HepG2 (cell line): ENCODE measurements around the gene ACSL3. TPM values are rescaled to one million over a fixed set of nuclear protein-coding genes. Genes with fewer than 3 reads are reported as not detected.

Experiments used
- HMGA1 ChIP-seq: sonication (generic); formaldehyde crosslinking; conservative IDR thresholded peaks from 2 replicates; pipeline ENCODE4 v1.4.0; 2020; ENCODE audit warnings: missing genetic modification reagents
- ISL2 ChIP-seq: sonication (generic); formaldehyde crosslinking; IDR thresholded peaks from 2 replicates; pipeline ENCODE4 v1.5.0; 2020; ENCODE audit warnings: missing genetic modification reagents
- ISX ChIP-seq: sonication (generic); formaldehyde crosslinking; conservative IDR thresholded peaks from 2 replicates; pipeline ENCODE4 v1.5.0; 2020; ENCODE audit warnings: missing genetic modification reagents
- KLF13 ChIP-seq: sonication (generic); formaldehyde crosslinking; IDR thresholded peaks from 2 replicates; pipeline ENCODE4 v1.4.0; 2020; ENCODE audit warnings: mild to moderate bottlenecking, missing genetic modification reagents
- MAFG ChIP-seq: sonication (generic); formaldehyde crosslinking; IDR thresholded peaks from 2 replicates; pipeline ENCODE4 v1.5.1; 2020; ENCODE audit warnings: mild to moderate bottlenecking, missing genetic modification reagents
- MBNL3 ChIP-seq: fragments of 250-450 bp; sonication (Bioruptor Pico); conservative IDR thresholded peaks from 2 replicates; pipeline ENCODE4 v1.8.0; 2022; ENCODE audit warnings: mild to moderate bottlenecking, inconsistent platforms
- MEIS2 ChIP-seq: sonication (generic); formaldehyde crosslinking; IDR thresholded peaks from 2 replicates; pipeline ENCODE4 v1.9.0; 2021; ENCODE audit warnings: mild to moderate bottlenecking, missing genetic modification reagents
- MIER3 ChIP-seq: IDR thresholded peaks from 2 replicates; pipeline ENCODE4 v1.6.1; 2016; ENCODE audit warnings: missing compliant biosample characterization, borderline replicate concordance
- NCOA1 ChIP-seq: sonication (generic); formaldehyde crosslinking; IDR thresholded peaks from 2 replicates; pipeline ENCODE4 v1.9.0; 2021; ENCODE audit warnings: missing genetic modification reagents
- NFKBIZ ChIP-seq: IDR thresholded peaks from 2 replicates; pipeline ENCODE4 v1.6.1; 2018; ENCODE audit warnings: missing genetic modification reagents, missing compliant biosample characterization
- RBM39 ChIP-seq: fragments of 200-400 bp; formaldehyde crosslinking; IDR thresholded peaks from one replicate; pipeline ENCODE4 v1.6.1; 2018; ENCODE audit warnings: antibody characterized with exemption, mild to moderate bottlenecking, low read depth, low read length; ENCODE audit not compliant: poor library complexity, severe bottlenecking
- SMARCC2 ChIP-seq: fragments of 450-650 bp; IDR thresholded peaks from 2 replicates; pipeline ENCODE4 v1.6.1; 2017; ENCODE audit warnings: antibody characterized with exemption, mild to moderate bottlenecking
- TP53 ChIP-seq: sonication (generic); formaldehyde crosslinking; conservative IDR thresholded peaks from 2 replicates; pipeline ENCODE4 v1.4.0; 2020; ENCODE audit warnings: missing genetic modification reagents
- ZFP82 ChIP-seq: sonication (generic); formaldehyde crosslinking; IDR thresholded peaks from 2 replicates; pipeline ENCODE4 v1.5.1; 2020; ENCODE audit warnings: mild to moderate bottlenecking, missing genetic modification reagents, borderline replicate concordance
- ZMAT3 ChIP-seq: sonication (generic); formaldehyde crosslinking; conservative IDR thresholded peaks from 2 replicates; pipeline ENCODE4 v1.7.0; 2021; ENCODE audit warnings: missing genetic modification reagents
- ZNF101 ChIP-seq: sonication (generic); formaldehyde crosslinking; IDR thresholded peaks from 2 replicates; pipeline ENCODE4 v1.4.0; 2020; ENCODE audit warnings: mild to moderate bottlenecking, low read depth, missing genetic modification reagents, borderline replicate concordance
- ZNF34 ChIP-seq: sonication (generic); formaldehyde crosslinking; IDR thresholded peaks from 2 replicates; pipeline ENCODE4 v1.4.0; 2020; ENCODE audit warnings: mild to moderate bottlenecking, missing genetic modification reagents, borderline replicate concordance
- ZNF350 ChIP-seq: sonication (generic); formaldehyde crosslinking; IDR thresholded peaks from 2 replicates; pipeline ENCODE4 v1.4.0; 2020; ENCODE audit warnings: mild to moderate bottlenecking, low read depth, missing genetic modification reagents, borderline replicate concordance
- ZNF451 ChIP-seq: sonication (generic); formaldehyde crosslinking; IDR thresholded peaks from 2 replicates; pipeline ENCODE4 v1.5.0; 2020; ENCODE audit warnings: mild to moderate bottlenecking, missing genetic modification reagents
- ZNF605 ChIP-seq: sonication (generic); formaldehyde crosslinking; IDR thresholded peaks from 2 replicates; pipeline ENCODE4 v1.8.0; 2022; ENCODE audit warnings: mild to moderate bottlenecking, missing genetic modification reagents
- polyA plus RNA-seq, 8 experiments: library from polyadenylated mRNA; depleted of rRNA in 3 of 8; stranded (reverse) in 7 of 8; unstranded in 1 of 8; fragments of >200 nt; fragmentation: Illumina TruSeq in 4 of 8; extraction: Trizol in 4 of 8; gene quantifications; 2 replicates each; pipeline versions ENCODE4 v1.2.1 to v1.2.3, GENCODE V29; 2011 to 2016; ENCODE audit warnings: low read depth in 4 of 8, missing spikeins in 1 of 8, mixed read lengths in 1 of 8; ENCODE audit not compliant: insufficient read depth in 1 of 8
- total RNA-seq, 5 experiments: library from RNA; depleted of rRNA; stranded (reverse); fragments of >200 nt; fragmentation: Illumina TruSeq; extraction: Trizol; gene quantifications; 2 replicates each; pipeline ENCODE4 v1.2.3, GENCODE V29; 2016; ENCODE audit warnings: low read depth in 1 of 5
- TF ChIP-seq, protein P1 (sequence below): IDR thresholded peaks from 2 replicates; pipeline ENCODE4 v1.6.1; 2016
- TF ChIP-seq, protein P2 (sequence below): sonication (generic); formaldehyde crosslinking; IDR thresholded peaks from 2 replicates; pipeline ENCODE4 v1.4.0; 2020; ENCODE audit warnings: missing genetic modification reagents, borderline replicate concordance
- TF ChIP-seq, protein P3 (sequence below): sonication (generic); formaldehyde crosslinking; IDR thresholded peaks from 2 replicates; pipeline ENCODE4 v1.4.0; 2020; ENCODE audit warnings: low read depth, mild to moderate bottlenecking, missing genetic modification reagents
- TF ChIP-seq, protein P4 (sequence below): IDR thresholded peaks from 2 replicates; pipeline ENCODE4 v1.6.1; 2012; ENCODE audit warnings: low read depth, low read length, improper control_type of control experiment

ACSL3 gene
- total and polyA plus RNA-seq, 2 of the 13 experiments (the other 11 are each of a cell fraction or from before 2014, with no cell fraction given) = 305 to 365 TPM

DNA sequence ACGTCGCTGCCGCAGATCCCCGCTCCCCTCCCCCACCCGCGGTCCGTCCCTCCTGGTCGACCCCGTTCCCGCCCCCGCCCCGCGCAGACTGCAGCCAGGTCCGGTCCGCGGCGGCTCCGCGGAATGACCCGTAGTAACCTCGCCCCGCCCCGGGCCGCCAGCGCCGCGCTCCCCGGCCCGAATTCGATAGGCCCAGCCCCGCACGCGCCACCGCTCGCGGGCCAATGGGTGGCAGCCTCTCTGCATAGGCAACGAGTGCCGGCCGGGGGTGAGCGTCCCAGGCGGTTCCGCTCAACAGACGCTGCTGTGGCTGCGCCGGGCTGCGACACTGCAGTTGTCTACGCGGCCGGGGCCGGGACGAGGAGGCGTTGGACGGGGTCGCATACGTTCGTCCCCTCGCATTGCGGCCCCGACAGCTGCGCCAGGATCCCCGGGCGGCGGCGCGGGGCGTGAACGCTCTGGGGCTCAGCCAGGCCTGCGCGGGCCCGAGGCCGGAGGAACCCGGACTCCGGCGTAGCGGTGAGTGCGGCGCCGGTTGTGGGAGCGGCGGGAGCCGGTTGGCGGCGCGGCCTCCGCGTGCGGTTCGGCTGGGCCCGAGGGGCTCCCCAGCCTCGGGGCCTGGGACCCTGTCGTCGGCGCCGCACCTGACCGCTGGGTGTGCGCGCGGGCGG lies at the start of gene ACSL3 (continued):
- TF ChIP-seq RBM39 (peak; percentile 86), NCOA1 (CRISPR knock-in tag) (peak; percentile 61; the same call in 1 of the 2 replicates), ZFP82 (CRISPR knock-in tag) (no peak), NFKBIZ (CRISPR knock-in tag) (peak; percentile 95), ZNF451 (CRISPR knock-in tag) (peak; percentile 84), ZNF605 (peak; percentile 97), ISL2 (peak; percentile 90), MAFG (CRISPR knock-in tag) (no peak), ZNF34 (CRISPR knock-in tag) (no peak), MEIS2 (CRISPR knock-in tag) (peak; percentile 94), KLF13 (CRISPR knock-in tag) (peak; percentile 75; the same call in 1 of the 2 replicates), ZNF101 (CRISPR knock-in tag) (no peak), MBNL3 (CRISPR knock-in tag) (no peak), MIER3 (CRISPR knock-in tag) (peak; percentile 86; the same call in 1 of the 2 replicates), SMARCC2 (no peak), ZNF350 (CRISPR knock-in tag) (peak; percentile 85), ISX (CRISPR knock-in tag) (no peak), TP53 (peak; percentile 90), HMGA1 (CRISPR knock-in tag) (no peak), ZMAT3 (CRISPR knock-in tag) (peak; percentile 85)
- TF ChIP-seq, protein P1, sequence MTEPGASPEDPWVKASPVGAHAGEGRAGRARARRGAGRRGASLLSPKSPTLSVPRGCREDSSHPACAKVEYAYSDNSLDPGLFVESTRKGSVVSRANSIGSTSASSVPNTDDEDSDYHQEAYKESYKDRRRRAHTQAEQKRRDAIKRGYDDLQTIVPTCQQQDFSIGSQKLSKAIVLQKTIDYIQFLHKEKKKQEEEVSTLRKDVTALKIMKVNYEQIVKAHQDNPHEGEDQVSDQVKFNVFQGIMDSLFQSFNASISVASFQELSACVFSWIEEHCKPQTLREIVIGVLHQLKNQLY (CRISPR knock-in tag) = no peak
- TF ChIP-seq, protein P2, sequence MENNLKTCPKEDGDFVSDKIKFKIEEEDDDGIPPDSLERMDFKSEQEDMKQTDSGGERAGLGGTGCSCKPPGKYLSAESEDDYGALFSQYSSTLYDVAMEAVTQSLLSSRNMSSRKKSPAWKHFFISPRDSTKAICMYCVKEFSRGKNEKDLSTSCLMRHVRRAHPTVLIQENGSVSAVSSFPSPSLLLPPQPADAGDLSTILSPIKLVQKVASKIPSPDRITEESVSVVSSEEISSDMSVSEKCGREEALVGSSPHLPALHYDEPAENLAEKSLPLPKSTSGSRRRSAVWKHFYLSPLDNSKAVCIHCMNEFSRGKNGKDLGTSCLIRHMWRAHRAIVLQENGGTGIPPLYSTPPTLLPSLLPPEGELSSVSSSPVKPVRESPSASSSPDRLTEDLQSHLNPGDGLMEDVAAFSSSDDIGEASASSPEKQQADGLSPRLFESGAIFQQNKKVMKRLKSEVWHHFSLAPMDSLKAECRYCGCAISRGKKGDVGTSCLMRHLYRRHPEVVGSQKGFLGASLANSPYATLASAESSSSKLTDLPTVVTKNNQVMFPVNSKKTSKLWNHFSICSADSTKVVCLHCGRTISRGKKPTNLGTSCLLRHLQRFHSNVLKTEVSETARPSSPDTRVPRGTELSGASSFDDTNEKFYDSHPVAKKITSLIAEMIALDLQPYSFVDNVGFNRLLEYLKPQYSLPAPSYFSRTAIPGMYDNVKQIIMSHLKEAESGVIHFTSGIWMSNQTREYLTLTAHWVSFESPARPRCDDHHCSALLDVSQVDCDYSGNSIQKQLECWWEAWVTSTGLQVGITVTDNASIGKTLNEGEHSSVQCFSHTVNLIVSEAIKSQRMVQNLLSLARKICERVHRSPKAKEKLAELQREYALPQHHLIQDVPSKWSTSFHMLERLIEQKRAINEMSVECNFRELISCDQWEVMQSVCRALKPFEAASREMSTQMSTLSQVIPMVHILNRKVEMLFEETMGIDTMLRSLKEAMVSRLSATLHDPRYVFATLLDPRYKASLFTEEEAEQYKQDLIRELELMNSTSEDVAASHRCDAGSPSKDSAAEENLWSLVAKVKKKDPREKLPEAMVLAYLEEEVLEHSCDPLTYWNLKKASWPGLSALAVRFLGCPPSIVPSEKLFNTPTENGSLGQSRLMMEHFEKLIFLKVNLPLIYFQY (CRISPR knock-in tag) = peak; percentile 93
- TF ChIP-seq, protein P3, sequence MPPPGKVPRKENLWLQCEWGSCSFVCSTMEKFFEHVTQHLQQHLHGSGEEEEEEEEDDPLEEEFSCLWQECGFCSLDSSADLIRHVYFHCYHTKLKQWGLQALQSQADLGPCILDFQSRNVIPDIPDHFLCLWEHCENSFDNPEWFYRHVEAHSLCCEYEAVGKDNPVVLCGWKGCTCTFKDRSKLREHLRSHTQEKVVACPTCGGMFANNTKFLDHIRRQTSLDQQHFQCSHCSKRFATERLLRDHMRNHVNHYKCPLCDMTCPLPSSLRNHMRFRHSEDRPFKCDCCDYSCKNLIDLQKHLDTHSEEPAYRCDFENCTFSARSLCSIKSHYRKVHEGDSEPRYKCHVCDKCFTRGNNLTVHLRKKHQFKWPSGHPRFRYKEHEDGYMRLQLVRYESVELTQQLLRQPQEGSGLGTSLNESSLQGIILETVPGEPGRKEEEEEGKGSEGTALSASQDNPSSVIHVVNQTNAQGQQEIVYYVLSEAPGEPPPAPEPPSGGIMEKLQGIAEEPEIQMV (CRISPR knock-in tag) = peak; percentile 98
- TF ChIP-seq, protein P4, sequence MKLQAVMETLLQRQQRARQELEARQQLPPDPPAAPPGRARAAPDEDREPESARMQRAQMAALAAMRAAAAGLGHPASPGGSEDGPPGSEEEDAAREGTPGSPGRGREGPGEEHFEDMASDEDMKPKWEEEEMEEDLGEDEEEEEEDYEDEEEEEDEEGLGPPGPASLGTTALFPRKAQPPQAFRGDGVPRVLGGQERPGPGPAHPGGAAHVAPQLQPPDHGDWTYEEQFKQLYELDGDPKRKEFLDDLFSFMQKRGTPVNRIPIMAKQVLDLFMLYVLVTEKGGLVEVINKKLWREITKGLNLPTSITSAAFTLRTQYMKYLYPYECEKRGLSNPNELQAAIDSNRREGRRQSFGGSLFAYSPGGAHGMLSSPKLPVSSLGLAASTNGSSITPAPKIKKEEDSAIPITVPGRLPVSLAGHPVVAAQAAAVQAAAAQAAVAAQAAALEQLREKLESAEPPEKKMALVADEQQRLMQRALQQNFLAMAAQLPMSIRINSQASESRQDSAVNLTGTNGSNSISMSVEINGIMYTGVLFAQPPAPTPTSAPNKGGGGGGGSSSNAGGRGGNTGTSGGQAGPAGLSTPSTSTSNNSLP = no peak
